Aortic smooth muscle cell (primary cell): ENCODE results near the gene RFXAP. TPM values are rescaled to one million over a fixed set of nuclear protein-coding genes. Genes with fewer than 3 reads are reported as not detected.

Experiments
- total RNA-seq: library from RNA; depleted of rRNA; stranded (reverse); fragments of >200 nt; gene quantifications from 2 replicates; pipeline ENCODE4 v1.2.3, GENCODE V29; 2014

Gene RFXAP
- 1.1 and 1.4 TPM in 2 replicates for total RNA-seq

GRCh38 chr13:36818804-36819738 is at the start of gene RFXAP:
RFXAP (plus strand) TSS chr13:36819222; CDS start chr13:36819358, 136 bp downstream.

Other genes with a start within 250 kb of the RFXAP start
- gene SERTM1, start 145.2 kb upstream of the RFXAP start, total RNA-seq: not detected in 2 replicates
- 5.9 and 8.2 TPM in 2 replicates for gene SMAD9, start 101.0 kb downstream of the RFXAP start, total RNA-seq
- 31.0 and 33.3 TPM in 2 replicates for gene ALG5, start 180.1 kb downstream of the RFXAP start, total RNA-seq
- 20.3 and 24.2 TPM in 2 replicates for gene EXOSC8, start 181.6 kb downstream of the RFXAP start, total RNA-seq
- 38.2 and 42.3 TPM in 2 replicates for gene SUPT20H, start 240.5 kb downstream of the RFXAP start, total RNA-seq